Putamen (tissue), 1 donor: Measurements from ENCODE around the gene SUOX.
"Not testable (repeated sequence)": the region's sequence is repeated elsewhere in the genome, so short reads cannot be mapped to it uniquely, and the experiment has no call there.

Experiments used
- DNase-seq: peaks from one replicate; pipeline ENCODE4 v3.0.0-alpha.2; 2016; ENCODE audit warnings: low spot score

The SUOX gene

GRCh38 chr12:55983232-55983842 lies 13.7 kb upstream of the SUOX start:
- no peak for DNase-seq

- DNase-seq = no peak
These were observed 12.2 kb upstream of the SUOX start for GRCh38 chr12:55984861-55985260.

- DNase-seq = no peak
These were observed 11.7 kb upstream of the SUOX start for GRCh38 chr12:55985341-55985740.

- DNase-seq = not testable (repeated sequence)
These were observed 11.1 kb upstream of the SUOX start for GRCh38 chr12:55985976-55986375.

GRCh38 chr12:55991110-55991509 lies 6.0 kb upstream of the SUOX start:
- DNase-seq = no peak

- DNase-seq = no peak
These were observed 3.7 kb upstream of the SUOX start for GRCh38 chr12:55993230-55993853.

GRCh38 chr12:55995366-55995765 lies 1.7 kb upstream of the SUOX start:
- DNase-seq = no peak

- DNase-seq = no peak
These were observed 818 bp upstream of the SUOX start for GRCh38 chr12:55996201-55996714.

- no peak for DNase-seq
These were observed 421 bp downstream of the SUOX start for GRCh38 chr12:55997535-55997859.

- DNase-seq = not testable (repeated sequence)
These were observed 2.4 kb downstream of the SUOX start for GRCh38 chr12:55999522-55999921.

GRCh38 chr12:55999999-56000540 lies 3.0 kb downstream of the SUOX start:
- not testable (repeated sequence) for DNase-seq

GRCh38 chr12:56001487-56002100 lies 4.5 kb downstream of the SUOX start:
- DNase-seq = no peak

GRCh38 chr12:56003376-56003775 lies 6.3 kb downstream of the SUOX start:
- DNase-seq = not testable (repeated sequence)

GRCh38 chr12:56004211-56004610 lies 7.1 kb downstream of the SUOX start:
- DNase-seq = no peak

- peak; percentile 29 for DNase-seq
These were observed 10.8 kb downstream of the SUOX start for GRCh38 chr12:56007564-56008559.

GRCh38 chr12:56010111-56010570 lies 13.1 kb downstream of the SUOX start:
- DNase-seq = no peak

- no peak for DNase-seq
These were observed 14.5 kb downstream of the SUOX start for GRCh38 chr12:56011509-56012090.

- peak; percentile 83 for DNase-seq
These were observed 16.4 kb downstream of the SUOX start for GRCh38 chr12:56013482-56013881.

- DNase-seq = no peak
These were observed 17.1 kb downstream of the SUOX start for GRCh38 chr12:56014205-56014604.

GRCh38 chr12:56017181-56017580 lies 20.1 kb downstream of the SUOX start:
- DNase-seq = peak; percentile 66

- no peak for DNase-seq
These were observed 21.3 kb downstream of the SUOX start for GRCh38 chr12:56018356-56018755.
